GM06990 (cell line): ENCODE results near the gene MLPH.
A peak's percentile ranks its signal among the peaks of the same experiment; 100 is the strongest.
"Not testable (repeated sequence)": the region's sequence is repeated elsewhere in the genome, so short reads cannot be mapped to it uniquely, and the experiment has no call there.

Source experiments
- DNase-seq: peaks from one replicate; pipeline ENCODE4 v3.0.0-alpha.2; 2011; ENCODE audit not compliant: insufficient read length; ENCODE audit errors: extremely low read depth
- H3K27me3 ChIP-seq: replicated peaks from 2 replicates; pipeline ENCODE4 v1.6.0; 2011; ENCODE audit warnings: low read length; ENCODE audit not compliant: control insufficient read depth, insufficient read depth
- H3K36me3 ChIP-seq: 2 replicates; pipeline ENCODE4 v1.5.1; 2011; ENCODE audit warnings: low read length; ENCODE audit not compliant: control insufficient read depth, insufficient read depth
- H3K4me3 ChIP-seq: replicated peaks from 2 replicates; pipeline ENCODE4 v1.5.1; 2011; ENCODE audit warnings: low read depth, mild to moderate bottlenecking, control low read depth, low read length
- TF ChIP-seq, protein P1 (sequence below): IDR thresholded peaks from 2 replicates; pipeline ENCODE4 v1.5.1; 2011; ENCODE audit warnings: low read length, control low read depth, mild to moderate bottlenecking, inconsistent platforms; ENCODE audit not compliant: insufficient read depth, poor library complexity, severe bottlenecking

The MLPH gene

DNA sequence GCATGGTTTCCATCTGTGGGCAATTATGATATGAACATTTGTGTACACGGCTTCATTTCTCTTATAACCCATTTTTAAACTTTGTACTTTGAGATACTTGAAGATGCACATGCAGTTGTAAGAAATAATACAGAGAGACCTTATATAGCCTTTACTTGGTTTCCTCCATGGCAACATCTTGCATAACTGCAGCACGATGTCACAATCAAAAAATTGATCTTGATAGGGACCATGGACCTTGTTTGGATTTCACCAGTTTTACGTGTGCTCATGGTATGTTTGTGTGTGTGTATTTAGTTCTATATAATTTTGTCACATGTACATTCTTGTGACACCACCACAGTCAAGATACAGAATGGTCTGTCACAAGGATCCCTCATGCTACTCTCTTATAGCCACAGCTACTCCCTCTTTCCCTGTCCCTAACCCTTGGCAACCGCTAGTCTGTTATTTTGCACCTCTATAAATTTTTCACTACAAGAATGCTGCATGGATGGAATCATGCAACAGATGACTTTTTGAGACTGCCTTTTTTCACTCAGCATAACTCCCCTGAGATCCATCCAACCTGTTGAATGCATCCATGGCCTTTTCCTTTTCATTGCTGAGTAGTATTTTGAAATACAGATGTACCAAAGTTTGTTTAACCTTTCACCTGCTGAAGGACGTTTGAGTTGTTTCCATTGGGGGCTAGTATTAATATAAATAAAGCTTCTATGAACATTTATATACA is 19.4 kb upstream of the MLPH start:
- no peaks in the 10 kb centered on the region for H3K36me3 ChIP-seq
- TF ChIP-seq, protein P1, sequence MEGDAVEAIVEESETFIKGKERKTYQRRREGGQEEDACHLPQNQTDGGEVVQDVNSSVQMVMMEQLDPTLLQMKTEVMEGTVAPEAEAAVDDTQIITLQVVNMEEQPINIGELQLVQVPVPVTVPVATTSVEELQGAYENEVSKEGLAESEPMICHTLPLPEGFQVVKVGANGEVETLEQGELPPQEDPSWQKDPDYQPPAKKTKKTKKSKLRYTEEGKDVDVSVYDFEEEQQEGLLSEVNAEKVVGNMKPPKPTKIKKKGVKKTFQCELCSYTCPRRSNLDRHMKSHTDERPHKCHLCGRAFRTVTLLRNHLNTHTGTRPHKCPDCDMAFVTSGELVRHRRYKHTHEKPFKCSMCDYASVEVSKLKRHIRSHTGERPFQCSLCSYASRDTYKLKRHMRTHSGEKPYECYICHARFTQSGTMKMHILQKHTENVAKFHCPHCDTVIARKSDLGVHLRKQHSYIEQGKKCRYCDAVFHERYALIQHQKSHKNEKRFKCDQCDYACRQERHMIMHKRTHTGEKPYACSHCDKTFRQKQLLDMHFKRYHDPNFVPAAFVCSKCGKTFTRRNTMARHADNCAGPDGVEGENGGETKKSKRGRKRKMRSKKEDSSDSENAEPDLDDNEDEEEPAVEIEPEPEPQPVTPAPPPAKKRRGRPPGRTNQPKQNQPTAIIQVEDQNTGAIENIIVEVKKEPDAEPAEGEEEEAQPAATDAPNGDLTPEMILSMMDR = no peak
- H3K4me3 ChIP-seq = no peak overlapping the region
- DNase-seq = no peak
- H3K27me3 ChIP-seq = no peaks in the 10 kb centered on the region

DNA sequence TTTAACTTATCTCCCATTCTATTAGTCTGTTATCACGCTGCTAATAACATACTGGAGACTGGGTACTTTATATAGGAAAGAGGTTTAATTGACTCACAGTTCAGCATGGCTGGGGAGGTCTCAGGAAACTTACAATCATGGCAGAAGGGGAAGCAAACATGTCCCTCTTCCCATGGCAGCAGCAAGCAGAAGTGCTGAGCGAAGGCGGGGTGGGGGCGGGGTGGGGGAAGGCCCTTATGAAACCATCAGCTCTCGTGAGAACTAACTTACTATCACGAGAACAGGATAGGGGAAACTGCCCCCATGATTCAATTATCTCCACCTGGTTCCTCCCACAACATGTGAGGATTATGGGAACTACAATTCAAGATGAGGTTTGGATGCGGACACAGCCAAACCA is 17.6 kb upstream of the MLPH start:
- not testable (repeated sequence) for H3K36me3 ChIP-seq, H3K4me3 ChIP-seq, DNase-seq, H3K27me3 ChIP-seq

DNA sequence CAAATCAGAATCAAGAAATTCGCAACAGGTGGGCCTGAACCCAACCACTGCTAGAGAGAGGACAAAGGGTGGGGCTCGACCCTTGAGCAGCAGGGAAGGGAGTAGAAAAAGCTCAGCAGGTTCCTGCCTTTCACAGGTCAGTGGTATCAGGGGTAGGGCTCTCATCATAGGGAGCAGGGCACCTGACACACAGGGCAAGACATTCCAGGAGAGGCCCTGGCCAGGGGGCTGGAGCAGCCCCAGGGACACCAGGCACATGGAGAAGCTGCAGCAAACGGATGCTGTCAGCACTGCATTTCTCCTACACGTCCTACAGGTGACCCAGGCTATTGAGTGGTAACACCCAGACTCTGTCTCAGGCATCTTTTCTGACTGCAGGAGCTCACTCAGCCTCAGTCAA is 17.2 kb upstream of the MLPH start:
- Histone ChIP-seq H3K36me3 (no peaks in the 10 kb centered on the region), H3K27me3 (no peaks in the 10 kb centered on the region), H3K4me3 (no peak overlapping the region)
- DNase-seq = no peak
- TF ChIP-seq, protein P1 = no peak

DNA sequence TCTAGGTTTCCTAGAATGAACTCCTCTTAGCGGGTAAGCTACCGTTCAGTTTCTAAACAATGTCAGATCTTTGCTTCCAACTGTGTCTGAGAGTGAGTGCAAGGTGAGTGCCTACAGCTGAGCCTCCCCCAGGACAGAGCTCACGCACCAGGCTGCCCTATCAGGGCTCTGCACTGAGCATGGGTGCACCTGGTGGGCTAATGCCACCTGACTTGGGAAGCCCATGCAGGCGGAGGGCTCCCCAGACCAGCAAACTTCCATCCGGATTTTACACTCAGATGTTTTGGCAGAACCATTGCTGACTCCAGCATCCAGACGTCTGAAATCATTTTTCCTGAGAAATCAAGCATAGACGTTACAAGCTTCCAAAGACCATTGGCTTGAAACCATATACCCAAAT is 16.1 kb upstream of the MLPH start:
- no peak for DNase-seq
- TF ChIP-seq, protein P1 = no peak
- no peaks in the 10 kb centered on the region for H3K27me3 ChIP-seq
- H3K36me3 ChIP-seq = no peaks in the 10 kb centered on the region
- no peak overlapping the region for H3K4me3 ChIP-seq

DNA sequence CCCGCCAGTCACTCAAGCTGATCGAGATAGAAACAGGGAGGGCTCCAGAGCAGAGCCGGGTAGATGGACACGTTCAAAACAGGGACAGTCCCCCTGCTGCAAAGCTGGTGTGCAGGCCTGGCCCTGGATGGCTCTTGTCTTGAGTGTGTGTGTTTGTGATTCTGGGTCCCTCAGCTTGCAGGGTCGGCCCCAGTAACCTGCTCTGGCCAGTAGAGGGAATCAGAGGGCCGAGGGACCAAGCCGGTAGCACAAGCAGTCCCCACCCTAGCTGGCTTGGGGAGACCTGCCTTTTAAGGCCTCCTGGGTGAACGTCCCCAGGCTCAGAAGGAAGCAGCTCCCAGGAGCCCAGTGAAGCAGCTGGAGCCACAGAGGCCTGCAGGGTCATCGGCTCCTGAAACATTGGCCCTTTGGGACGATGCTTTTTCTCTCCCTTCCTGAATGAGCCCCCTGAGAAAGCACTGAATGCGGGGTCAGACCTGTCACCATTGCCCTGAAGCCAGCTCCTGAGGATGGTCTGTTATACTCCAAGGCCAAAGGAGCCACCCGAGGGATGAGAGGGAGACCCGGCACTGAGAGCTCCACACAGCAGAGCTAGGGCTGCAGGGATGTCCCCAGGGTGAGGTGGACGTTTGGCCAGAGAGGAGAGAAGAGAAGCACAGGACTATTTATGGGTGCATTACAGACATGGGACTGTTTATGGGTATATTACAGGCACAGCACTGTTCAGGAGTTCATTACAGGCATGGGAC is 15.4 kb upstream of the MLPH start:
- H3K36me3 ChIP-seq = no peaks in the 10 kb centered on the region
- no peak for DNase-seq
- H3K4me3 ChIP-seq = no peak overlapping the region
- TF ChIP-seq, protein P1 = peak; percentile 48
- H3K27me3 ChIP-seq = no peaks in the 10 kb centered on the region

DNA sequence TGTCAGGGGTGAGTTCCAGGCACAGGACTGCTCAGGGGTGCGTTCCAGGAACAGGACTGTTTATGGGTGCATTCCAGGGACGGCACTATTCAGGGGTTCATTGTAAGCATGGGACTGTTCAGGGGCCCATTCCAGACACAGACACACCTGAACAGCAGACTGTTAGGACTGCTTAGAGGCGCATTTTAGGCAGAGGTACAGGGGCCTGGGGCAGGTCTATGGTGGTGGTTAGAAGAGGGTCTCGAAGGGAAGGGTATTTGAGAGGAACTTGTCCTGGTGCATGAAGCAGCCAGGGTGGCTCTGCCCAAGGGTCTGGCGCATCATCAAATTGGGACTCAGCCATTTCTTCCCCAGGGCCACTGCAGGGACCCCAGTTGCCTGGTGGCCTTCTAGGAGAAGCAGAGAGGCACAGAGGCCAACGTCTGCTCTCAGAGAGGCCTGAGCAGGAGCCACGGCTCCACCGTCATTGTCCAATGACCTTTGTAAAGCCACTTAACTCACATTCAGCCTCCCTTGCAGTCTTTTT is 14.8 kb upstream of the MLPH start:
- Histone ChIP-seq H3K27me3 (no peaks in the 10 kb centered on the region), H3K36me3 (no peaks in the 10 kb centered on the region), H3K4me3 (no peak overlapping the region)
- TF ChIP-seq, protein P1 = no peak
- DNase-seq = no peak
